ENCODE results near the gene COQ6. TPM values are rescaled to one million over a fixed set of nuclear protein-coding genes. Genes with fewer than 3 reads are reported as not detected.

COQ6 gene
- total RNA-seq, 1 experiment from 2014 or later = 25.4 TPM

DNA sequence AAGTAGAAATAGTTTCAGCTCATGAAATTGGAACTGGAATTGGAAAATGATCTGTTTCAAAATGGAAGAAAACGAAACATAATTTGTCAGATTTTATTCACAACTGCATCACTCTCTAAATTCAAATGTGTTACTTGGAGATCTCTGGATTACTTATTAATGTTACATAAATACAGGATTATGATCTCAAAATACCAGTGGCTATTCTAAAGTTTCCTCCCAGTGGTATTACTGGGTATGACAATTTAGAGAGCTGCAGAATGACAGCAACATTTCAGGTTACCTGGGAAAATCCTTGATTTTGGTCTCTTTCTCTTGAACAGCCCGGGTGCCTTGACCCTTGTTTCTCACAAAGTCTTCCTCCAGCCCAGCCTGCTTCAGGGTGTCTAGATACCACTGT, 14.4 kb upstream of the COQ6 start:
- ChIA-PET POLR2A (ENCODE audit: unreplicated experiment) (interaction anchor here (0.5 to 0.7 kb wide), 2 partner anchors 14 to 70 kb away, joined by 3 read pairs; partner anchors contain the start of genes COQ6 and FAM161B), CTCF (no interaction called here)
- H3F3A ChIP-seq (ENCODE audit: insufficient read depth, low read depth) = peaks cover 32% of the 10 kb centered on the region
- H3K27me3 ChIP-seq (ENCODE audit: insufficient read depth, low read depth) = no peaks in the 10 kb centered on the region
- H3K36me3 ChIP-seq (ENCODE audit: low read depth) = 0 out of 2 replicates have a peak, but pooled peaks cover under 1% of the 10 kb centered on the region
- DNase-seq = no peak
- H3K9me2 ChIP-seq (ENCODE audit: insufficient read depth) = no peaks in the 10 kb centered on the region
- BruUV-seq (replicated peaks) = no TSS peak
- H2AFZ ChIP-seq = no peak overlapping the region
- no peak overlapping the region for H3K27ac ChIP-seq
- H4K20me1 ChIP-seq (ENCODE audit: insufficient read depth) = no peaks in the 10 kb centered on the region
- intact Hi-C loops (cut with micrococcal nuclease; ENCODE audit: unreplicated experiment) = no loop called here
- H3K4me2 ChIP-seq = no peak overlapping the region
- H3K9me3 ChIP-seq (ENCODE audit: insufficient read depth, low read depth) = no peaks in the 10 kb centered on the region
- no peak for TF ChIP-seq EZH2 (IDR thresholded peaks at IDR 0.05; ENCODE audit: low read depth)
- TF ChIP-seq, protein P1, sequence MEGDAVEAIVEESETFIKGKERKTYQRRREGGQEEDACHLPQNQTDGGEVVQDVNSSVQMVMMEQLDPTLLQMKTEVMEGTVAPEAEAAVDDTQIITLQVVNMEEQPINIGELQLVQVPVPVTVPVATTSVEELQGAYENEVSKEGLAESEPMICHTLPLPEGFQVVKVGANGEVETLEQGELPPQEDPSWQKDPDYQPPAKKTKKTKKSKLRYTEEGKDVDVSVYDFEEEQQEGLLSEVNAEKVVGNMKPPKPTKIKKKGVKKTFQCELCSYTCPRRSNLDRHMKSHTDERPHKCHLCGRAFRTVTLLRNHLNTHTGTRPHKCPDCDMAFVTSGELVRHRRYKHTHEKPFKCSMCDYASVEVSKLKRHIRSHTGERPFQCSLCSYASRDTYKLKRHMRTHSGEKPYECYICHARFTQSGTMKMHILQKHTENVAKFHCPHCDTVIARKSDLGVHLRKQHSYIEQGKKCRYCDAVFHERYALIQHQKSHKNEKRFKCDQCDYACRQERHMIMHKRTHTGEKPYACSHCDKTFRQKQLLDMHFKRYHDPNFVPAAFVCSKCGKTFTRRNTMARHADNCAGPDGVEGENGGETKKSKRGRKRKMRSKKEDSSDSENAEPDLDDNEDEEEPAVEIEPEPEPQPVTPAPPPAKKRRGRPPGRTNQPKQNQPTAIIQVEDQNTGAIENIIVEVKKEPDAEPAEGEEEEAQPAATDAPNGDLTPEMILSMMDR (conservative IDR thresholded peaks at IDR 0.05) = peak; percentile 63
- no peak overlapping the region for H3K4me3 ChIP-seq
- H3K79me2 ChIP-seq (ENCODE audit: low read depth) = no peaks in the 10 kb centered on the region
- H3K4me1 ChIP-seq (replicated peaks; ENCODE audit: insufficient read depth) = no peaks in the 10 kb centered on the region

- Histone ChIP-seq H3K36me3 (ENCODE audit: low read depth) (no peaks in the 10 kb centered on the region), H3F3A (ENCODE audit: insufficient read depth, low read depth) (peaks cover 28% of the 10 kb centered on the region), H3K4me3 (no peak overlapping the region), H3K27me3 (ENCODE audit: insufficient read depth, low read depth) (no peaks in the 10 kb centered on the region), H4K20me1 (ENCODE audit: insufficient read depth) (no peaks in the 10 kb centered on the region), H3K4me1 (replicated peaks; ENCODE audit: insufficient read depth) (no peaks in the 10 kb centered on the region), H2AFZ (no peak overlapping the region), H3K4me2 (no peak overlapping the region), H3K9me2 (ENCODE audit: insufficient read depth) (no peaks in the 10 kb centered on the region), H3K79me2 (ENCODE audit: low read depth) (no peaks in the 10 kb centered on the region), H3K9me3 (ENCODE audit: insufficient read depth, low read depth) (no peaks in the 10 kb centered on the region), H3K27ac (no peak overlapping the region)
- BruUV-seq (replicated peaks) = no TSS peak
- DNase-seq = no peak
- no peak for TF ChIP-seq EZH2 (IDR thresholded peaks at IDR 0.05; ENCODE audit: low read depth)
- TF ChIP-seq, protein P1 (conservative IDR thresholded peaks at IDR 0.05) = no peak
- intact Hi-C loops (cut with micrococcal nuclease; ENCODE audit: unreplicated experiment) = no loop called here
- POLR2A ChIA-PET (ENCODE audit: unreplicated experiment) = no interaction called here
- CTCF ChIA-PET = no interaction called here
Observed at GRCh38 chr14:73936548-73936947, 13.6 kb upstream of the COQ6 start.

- Histone ChIP-seq H2AFZ (no peak overlapping the region), H4K20me1 (ENCODE audit: insufficient read depth) (no peaks in the 10 kb centered on the region), H3K27me3 (ENCODE audit: insufficient read depth, low read depth) (no peaks in the 10 kb centered on the region), H3K79me2 (ENCODE audit: low read depth) (no peaks in the 10 kb centered on the region), H3K9me2 (ENCODE audit: insufficient read depth) (no peaks in the 10 kb centered on the region), H3K36me3 (ENCODE audit: low read depth) (no peaks in the 10 kb centered on the region), H3K4me1 (replicated peaks; ENCODE audit: insufficient read depth) (no peaks in the 10 kb centered on the region), H3K27ac (no peak overlapping the region), H3F3A (ENCODE audit: insufficient read depth, low read depth) (peaks cover 28% of the 10 kb centered on the region), H3K4me2 (no peak overlapping the region), H3K9me3 (ENCODE audit: insufficient read depth, low read depth) (no peaks in the 10 kb centered on the region), H3K4me3 (no peak overlapping the region)
- ChIA-PET CTCF (no interaction called here), POLR2A (ENCODE audit: unreplicated experiment) (no interaction called here)
- DNase-seq = no peak
- intact Hi-C loops (cut with micrococcal nuclease; ENCODE audit: unreplicated experiment) = no loop called here
- TF ChIP-seq, protein P1 (conservative IDR thresholded peaks at IDR 0.05) = no peak
- TF ChIP-seq EZH2 (IDR thresholded peaks at IDR 0.05; ENCODE audit: low read depth) = no peak
- no TSS peak for BruUV-seq (replicated peaks)
Observed at GRCh38 chr14:73937012-73937411, 13.1 kb upstream of the COQ6 start.

Data from PC-9 (cell line).